K562 (cell line): ENCODE measurements around the gene DNAJC25. TPM values are rescaled to one million over a fixed set of nuclear protein-coding genes. Genes with fewer than 3 reads are reported as not detected.

Experiments
- ATAC-seq: fragments of 200-7000 bp; cut with Tn5 transposase; 3 replicates; pipeline ENCODE4 v1.9.1; 2020; ENCODE audit warnings: moderate library complexity
- BruUV-seq: library from RNA; stranded (reverse); fragments of 400-500 nt; replicated peaks from 2 replicates; lab custom pipeline; 2021; lab: Mats Ljungman, UMichigan
- CTCF ChIA-PET: fragments of 300-600 bp; formaldehyde crosslinking; extraction: SDS; loops from one replicate; lab custom pipeline; 2021; ENCODE audit warnings: low intra/inter-chr PET ratio; lab: Yijun Ruan, JAX
- POLR2A ChIA-PET: fragments of 300-600, 350-650 bp; sonication (Branson Sonifier 250); formaldehyde crosslinking; extraction: SDS; loops from one replicate; lab custom pipeline; 2021; ENCODE audit warnings: antibody characterized with exemption, inconsistent platforms; lab: Yijun Ruan, JAX
- DNase-seq, 4 experiments: peaks; one replicate each; pipeline versions ENCODE4 v3.0.0 to v3.0.0-alpha.2; 2011 to 2018; ENCODE audit warnings: low spot score in 3 of 4, mixed read lengths in 3 of 4; ENCODE audit errors: extremely low read depth in 1 of 4
- FAIRE-seq: peaks from 2 replicates; lab custom pipeline; 2011; peaks lifted over from hg19 to GRCh38; lab: Jason Lieb, UNC
- H2AFZ ChIP-seq: 2 replicates; pipeline ENCODE4 v1.6.0; 2011; ENCODE audit warnings: low read depth, low read length, control low read depth, inconsistent platforms
- H3K27ac ChIP-seq: fragments of 200-600 bp; 3 replicates; pipeline ENCODE4 v1.8.0; 2011; ENCODE audit warnings: low read depth, mild to moderate bottlenecking, control low read depth, inconsistent platforms, low read length, moderate library complexity, mixed read lengths; ENCODE audit errors: extremely low read depth
- H3K27me3 ChIP-seq, 2 experiments: fragments of 300-600 bp in 1 of 2; 2 replicates in 1 of 2; 3 replicates in 1 of 2; pipeline versions ENCODE4 v1.6.0 to v1.8.0; 2011; ENCODE audit warnings: inconsistent platforms in 2 of 2, low read length in 2 of 2, mild to moderate bottlenecking in 1 of 2, mixed read lengths in 1 of 2, moderate library complexity in 1 of 2; ENCODE audit not compliant: control insufficient read depth in 2 of 2, insufficient read depth in 2 of 2
- H3K36me3 ChIP-seq: fragments of 300-600 bp; 3 replicates; pipeline ENCODE4 v1.8.0; 2011; ENCODE audit warnings: mild to moderate bottlenecking, low read length, inconsistent platforms; ENCODE audit not compliant: control insufficient read depth, insufficient read depth
- H3K4me1 ChIP-seq, 2 experiments: fragments of 200-600 bp in 1 of 2; replicated peaks in 1 of 2; 2 replicates in 1 of 2; 3 replicates in 1 of 2; pipeline versions ENCODE4 v1.5.1 to v1.8.0; 2011; ENCODE audit warnings: inconsistent platforms in 2 of 2, low read length in 2 of 2, mild to moderate bottlenecking in 1 of 2, mixed read lengths in 1 of 2, moderate library complexity in 1 of 2; ENCODE audit not compliant: control insufficient read depth in 2 of 2, insufficient read depth in 2 of 2
- H3K4me2 ChIP-seq: 2 replicates; pipeline ENCODE4 v1.6.1; 2011; ENCODE audit warnings: low read length, control low read depth, inconsistent platforms, mixed read lengths; ENCODE audit not compliant: insufficient read depth
- H3K4me3 ChIP-seq: fragments of 200-600 bp; sonication (generic), shearing (Covaris generic); 2 replicates; pipeline ENCODE4 v1.5.1; 2016; ENCODE audit warnings: control low read depth, inconsistent platforms
- H3K79me2 ChIP-seq: fragments of 200-600 bp; 3 replicates; pipeline ENCODE4 v1.8.0; 2011; ENCODE audit warnings: low read length, inconsistent platforms; ENCODE audit not compliant: control insufficient read depth, insufficient read depth
- H3K9ac ChIP-seq, 2 experiments: 2 replicates each; pipeline versions ENCODE4 v1.6.0 to v1.6.1; 2011; ENCODE audit warnings: low read depth in 2 of 2, low read length in 2 of 2, control low read depth in 1 of 2, inconsistent platforms in 1 of 2, mild to moderate bottlenecking in 1 of 2, mixed read lengths in 1 of 2; ENCODE audit not compliant: insufficient read depth in 1 of 2
- H3K9me1 ChIP-seq: one replicate; pipeline ENCODE4 v1.6.0; 2011; ENCODE audit warnings: inconsistent platforms, mild to moderate bottlenecking, low read length, moderate library complexity; ENCODE audit not compliant: control insufficient read depth, insufficient read depth
- H3K9me3 ChIP-seq: replicated peaks from 2 replicates; pipeline ENCODE4 v1.5.1; 2011; ENCODE audit warnings: low read depth, low read length, inconsistent platforms; ENCODE audit not compliant: control insufficient read depth, insufficient read depth
- H4K20me1 ChIP-seq: replicated peaks from 2 replicates; pipeline ENCODE4 v1.6.1; 2011; ENCODE audit warnings: low read length, inconsistent platforms, mixed read lengths; ENCODE audit not compliant: control insufficient read depth, insufficient read depth
- COPS2 ChIP-seq: fragments of 450-650 bp; conservative IDR thresholded peaks from 2 replicates; pipeline ENCODE4 v1.6.1; 2016; ENCODE audit warnings: mild to moderate bottlenecking, moderate library complexity
- HEY1 ChIP-seq: fragments of 250-450 bp; sonication (Bioruptor Pico); IDR thresholded peaks from 2 replicates; pipeline ENCODE4 v1.5.0; 2020; ENCODE audit warnings: mild to moderate bottlenecking, moderate library complexity, borderline replicate concordance
- POLR2AphosphoS2 ChIP-seq: IDR thresholded peaks from 2 replicates; pipeline ENCODE4 v1.6.1; 2012; ENCODE audit warnings: low read length, improper control_type of control experiment
- POLR2G ChIP-seq: fragments of 200-400 bp; formaldehyde crosslinking; IDR thresholded peaks from 2 replicates; pipeline ENCODE4 v1.6.1; 2017; ENCODE audit warnings: low read depth, mild to moderate bottlenecking, antibody characterized with exemption, low read length, moderate library complexity
- ZNF232 ChIP-seq: sonication (generic); formaldehyde crosslinking; IDR thresholded peaks from 2 replicates; pipeline ENCODE4 v1.8.0; 2022; ENCODE audit warnings: mild to moderate bottlenecking, missing genetic modification reagents
- WGBS: fragments of 100-300 bp; shearing (Covaris generic); methylation state at CpG from one replicate; pipeline ENCODE4 v1.1.6; 2016; ENCODE audit warnings: low coverage, mixed read lengths; ENCODE audit not compliant: insufficient coverage; ENCODE audit errors: missing lambda C conversion rate; 5-methylcytosine and 5-hydroxymethylcytosine counted together
- in situ Hi-C: fragments of 300-500 bp; cut with MboI; formaldehyde crosslinking; loops from 4 replicates; pipeline ENCODE4 v1.15.0; 2018; ENCODE audit warnings: inconsistent platforms, mixed read lengths
- intact Hi-C: fragments of 100-400 bp; cut with micrococcal nuclease; formaldehyde crosslinking; loops from 2 replicates; pipeline ENCODE4 v1.14.2; 2022
- polyA plus RNA-seq, 8 experiments: library from polyadenylated mRNA; depleted of rRNA in 4 of 8; stranded (reverse) in 5 of 8; unstranded in 3 of 8; fragments of >200 nt; fragmentation: Nextera tagmentation in 2 of 8; fragmentation: Illumina TruSeq in 1 of 8; extraction: Ambion mirVana in 2 of 8; extraction: Trizol in 1 of 8; gene quantifications; 2 replicates each; pipeline versions ENCODE4 v1.2.1 to v1.2.3, GENCODE V29; 2011 to 2014; ENCODE audit warnings: inconsistent platforms in 1 of 8, missing spikeins in 1 of 8
- total RNA-seq, 7 experiments: library from RNA; depleted of rRNA in 6 of 7; stranded (reverse); fragments of >200 nt in 6 of 7; fragmentation: Illumina TruSeq in 2 of 7; extraction: Trizol in 2 of 7; gene quantifications; 2 replicates each; pipeline versions ENCODE4 v1.2.1 to v1.2.3, GENCODE V29; 2011 to 2021; ENCODE audit warnings: low replicate concordance in 1 of 7
- TF ChIP-seq, protein P1 (sequence below): fragments of 250-450 bp; sonication (Bioruptor Pico); IDR thresholded peaks from 2 replicates; pipeline ENCODE4 v1.4.0; 2020; ENCODE audit warnings: mild to moderate bottlenecking
- TF ChIP-seq, protein P2 (sequence below): fragments of 250-450 bp; sonication (Bioruptor Pico); IDR thresholded peaks from 2 replicates; pipeline ENCODE4 v1.4.0; 2020; ENCODE audit warnings: mild to moderate bottlenecking, moderate library complexity
- TF ChIP-seq, protein P3 (sequence below): IDR thresholded peaks from 2 replicates; pipeline ENCODE4 v1.6.1; 2011; ENCODE audit not compliant: insufficient read length; ENCODE audit errors: extremely low read depth
- TF ChIP-seq, protein P4 (sequence below), 2 experiments: fragments of 150-350 bp in 1 of 2; IDR thresholded peaks; 2 replicates each; pipeline ENCODE4 v1.6.1; 2012 to 2016; ENCODE audit warnings: low read depth in 2 of 2, low read length in 2 of 2, mild to moderate bottlenecking in 1 of 2, moderate library complexity in 1 of 2
- TF ChIP-seq, protein P5 (sequence below): fragments of 450-650 bp; IDR thresholded peaks from 2 replicates; pipeline ENCODE4 v1.6.1; 2016; ENCODE audit warnings: borderline replicate concordance

Gene DNAJC25
- total and polyA plus RNA-seq, 9 of the 15 experiments (the other 6 are each of a cell fraction or from before 2014, with no cell fraction given), result 3.7 to 11.2 (median 7.1) TPM

DNA sequence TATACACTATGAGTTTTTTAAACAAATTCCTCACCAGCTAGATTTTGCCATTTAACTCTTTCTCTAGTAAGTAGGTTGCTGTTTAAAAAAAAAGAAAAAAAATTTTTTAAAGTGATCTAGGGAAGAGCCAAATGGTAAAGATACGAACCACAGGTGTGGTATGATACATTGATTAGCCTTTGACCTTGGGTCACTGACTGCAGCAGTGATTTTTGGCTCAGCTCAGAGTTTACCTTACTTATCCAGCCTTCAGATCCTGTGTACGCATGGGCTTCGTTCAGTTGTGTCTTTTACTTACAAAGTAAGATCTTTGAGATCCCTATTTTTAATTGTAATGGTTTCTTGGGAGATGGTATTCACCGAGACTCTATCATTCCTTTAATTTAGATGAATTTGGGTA is 17.9 kb downstream of the DNAJC25 start:
- 93% methylated on average over 4 of the region's 4 CpGs for WGBS
- TF ChIP-seq COPS2 (no peak), POLR2AphosphoS2 (no peak), HEY1 (CRISPR knock-in tag) (no peak), POLR2G (no peak), ZNF232 (CRISPR knock-in tag) (no peak)
- TF ChIP-seq, protein P1, sequence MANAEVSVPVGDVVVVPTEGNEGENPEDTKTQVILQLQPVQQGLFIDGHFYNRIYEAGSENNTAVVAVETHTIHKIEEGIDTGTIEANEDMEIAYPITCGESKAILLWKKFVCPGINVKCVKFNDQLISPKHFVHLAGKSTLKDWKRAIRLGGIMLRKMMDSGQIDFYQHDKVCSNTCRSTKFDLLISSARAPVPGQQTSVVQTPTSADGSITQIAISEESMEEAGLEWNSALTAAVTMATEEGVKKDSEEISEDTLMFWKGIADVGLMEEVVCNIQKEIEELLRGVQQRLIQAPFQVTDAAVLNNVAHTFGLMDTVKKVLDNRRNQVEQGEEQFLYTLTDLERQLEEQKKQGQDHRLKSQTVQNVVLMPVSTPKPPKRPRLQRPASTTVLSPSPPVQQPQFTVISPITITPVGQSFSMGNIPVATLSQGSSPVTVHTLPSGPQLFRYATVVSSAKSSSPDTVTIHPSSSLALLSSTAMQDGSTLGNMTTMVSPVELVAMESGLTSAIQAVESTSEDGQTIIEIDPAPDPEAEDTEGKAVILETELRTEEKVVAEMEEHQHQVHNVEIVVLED (CRISPR knock-in tag), result no peak
- TF ChIP-seq, protein P2, sequence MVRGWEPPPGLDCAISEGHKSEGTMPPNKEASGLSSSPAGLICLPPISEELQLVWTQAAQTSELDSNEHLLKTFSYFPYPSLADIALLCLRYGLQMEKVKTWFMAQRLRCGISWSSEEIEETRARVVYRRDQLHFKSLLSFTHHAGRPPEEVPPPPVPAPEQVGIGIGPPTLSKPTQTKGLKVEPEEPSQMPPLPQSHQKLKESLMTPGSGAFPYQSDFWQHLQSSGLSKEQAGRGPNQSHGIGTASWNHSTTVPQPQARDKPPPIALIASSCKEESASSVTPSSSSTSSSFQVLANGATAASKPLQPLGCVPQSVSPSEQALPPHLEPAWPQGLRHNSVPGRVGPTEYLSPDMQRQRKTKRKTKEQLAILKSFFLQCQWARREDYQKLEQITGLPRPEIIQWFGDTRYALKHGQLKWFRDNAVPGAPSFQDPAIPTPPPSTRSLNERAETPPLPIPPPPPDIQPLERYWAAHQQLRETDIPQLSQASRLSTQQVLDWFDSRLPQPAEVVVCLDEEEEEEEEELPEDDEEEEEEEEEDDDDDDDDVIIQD, result no peak
- TF ChIP-seq, protein P3, sequence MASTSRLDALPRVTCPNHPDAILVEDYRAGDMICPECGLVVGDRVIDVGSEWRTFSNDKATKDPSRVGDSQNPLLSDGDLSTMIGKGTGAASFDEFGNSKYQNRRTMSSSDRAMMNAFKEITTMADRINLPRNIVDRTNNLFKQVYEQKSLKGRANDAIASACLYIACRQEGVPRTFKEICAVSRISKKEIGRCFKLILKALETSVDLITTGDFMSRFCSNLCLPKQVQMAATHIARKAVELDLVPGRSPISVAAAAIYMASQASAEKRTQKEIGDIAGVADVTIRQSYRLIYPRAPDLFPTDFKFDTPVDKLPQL, result no peak
- TF ChIP-seq, protein P4, sequence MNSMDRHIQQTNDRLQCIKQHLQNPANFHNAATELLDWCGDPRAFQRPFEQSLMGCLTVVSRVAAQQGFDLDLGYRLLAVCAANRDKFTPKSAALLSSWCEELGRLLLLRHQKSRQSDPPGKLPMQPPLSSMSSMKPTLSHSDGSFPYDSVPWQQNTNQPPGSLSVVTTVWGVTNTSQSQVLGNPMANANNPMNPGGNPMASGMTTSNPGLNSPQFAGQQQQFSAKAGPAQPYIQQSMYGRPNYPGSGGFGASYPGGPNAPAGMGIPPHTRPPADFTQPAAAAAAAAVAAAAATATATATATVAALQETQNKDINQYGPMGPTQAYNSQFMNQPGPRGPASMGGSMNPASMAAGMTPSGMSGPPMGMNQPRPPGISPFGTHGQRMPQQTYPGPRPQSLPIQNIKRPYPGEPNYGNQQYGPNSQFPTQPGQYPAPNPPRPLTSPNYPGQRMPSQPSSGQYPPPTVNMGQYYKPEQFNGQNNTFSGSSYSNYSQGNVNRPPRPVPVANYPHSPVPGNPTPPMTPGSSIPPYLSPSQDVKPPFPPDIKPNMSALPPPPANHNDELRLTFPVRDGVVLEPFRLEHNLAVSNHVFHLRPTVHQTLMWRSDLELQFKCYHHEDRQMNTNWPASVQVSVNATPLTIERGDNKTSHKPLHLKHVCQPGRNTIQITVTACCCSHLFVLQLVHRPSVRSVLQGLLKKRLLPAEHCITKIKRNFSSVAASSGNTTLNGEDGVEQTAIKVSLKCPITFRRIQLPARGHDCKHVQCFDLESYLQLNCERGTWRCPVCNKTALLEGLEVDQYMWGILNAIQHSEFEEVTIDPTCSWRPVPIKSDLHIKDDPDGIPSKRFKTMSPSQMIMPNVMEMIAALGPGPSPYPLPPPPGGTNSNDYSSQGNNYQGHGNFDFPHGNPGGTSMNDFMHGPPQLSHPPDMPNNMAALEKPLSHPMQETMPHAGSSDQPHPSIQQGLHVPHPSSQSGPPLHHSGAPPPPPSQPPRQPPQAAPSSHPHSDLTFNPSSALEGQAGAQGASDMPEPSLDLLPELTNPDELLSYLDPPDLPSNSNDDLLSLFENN (IDR thresholded peaks at IDR 0.05; ENCODE audit: low read depth in 2 of 2, low read length in 2 of 2), result no peak
- TF ChIP-seq, protein P5, sequence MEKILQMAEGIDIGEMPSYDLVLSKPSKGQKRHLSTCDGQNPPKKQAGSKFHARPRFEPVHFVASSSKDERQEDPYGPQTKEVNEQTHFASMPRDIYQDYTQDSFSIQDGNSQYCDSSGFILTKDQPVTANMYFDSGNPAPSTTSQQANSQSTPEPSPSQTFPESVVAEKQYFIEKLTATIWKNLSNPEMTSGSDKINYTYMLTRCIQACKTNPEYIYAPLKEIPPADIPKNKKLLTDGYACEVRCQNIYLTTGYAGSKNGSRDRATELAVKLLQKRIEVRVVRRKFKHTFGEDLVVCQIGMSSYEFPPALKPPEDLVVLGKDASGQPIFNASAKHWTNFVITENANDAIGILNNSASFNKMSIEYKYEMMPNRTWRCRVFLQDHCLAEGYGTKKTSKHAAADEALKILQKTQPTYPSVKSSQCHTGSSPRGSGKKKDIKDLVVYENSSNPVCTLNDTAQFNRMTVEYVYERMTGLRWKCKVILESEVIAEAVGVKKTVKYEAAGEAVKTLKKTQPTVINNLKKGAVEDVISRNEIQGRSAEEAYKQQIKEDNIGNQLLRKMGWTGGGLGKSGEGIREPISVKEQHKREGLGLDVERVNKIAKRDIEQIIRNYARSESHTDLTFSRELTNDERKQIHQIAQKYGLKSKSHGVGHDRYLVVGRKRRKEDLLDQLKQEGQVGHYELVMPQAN, result no peak

More for the DNA sequence above, 17.9 kb downstream of the DNAJC25 start:
- CTCF ChIA-PET, result no interaction called here
- no TSS peak for BruUV-seq
- intact Hi-C loops (no loop called here), in situ Hi-C loops (no loop called here)
- H3K4me2 ChIP-seq, result no peak overlapping the region
- H4K20me1 ChIP-seq, result no peaks in the 10 kb centered on the region
- no peak overlapping the region for H2AFZ ChIP-seq
- H3K9me3 ChIP-seq, result no peaks in the 10 kb centered on the region
- H3K27ac ChIP-seq, result no peak overlapping the region
- no peaks in the 10 kb centered on the region for H3K27me3 ChIP-seq
- no peak overlapping the region for H3K9ac ChIP-seq
- no peak for ATAC-seq
- peaks cover 74% of the 10 kb centered on the region for H3K36me3 ChIP-seq
- H3K79me2 ChIP-seq, result peaks cover 12% of the 10 kb centered on the region; the same call in 1 of the 3 replicates
- POLR2A ChIA-PET, result interaction anchor here (0.5 kb wide), 1 partner anchor 237 kb away, joined by 3 read pairs; no protein-coding TSS in a partner anchor
- H3K4me3 ChIP-seq, result no peak overlapping the region
- no peaks in the 10 kb centered on the region for H3K9me1 ChIP-seq
- H3K4me1 ChIP-seq, result 0 out of 5 replicates have a peak, but pooled peaks cover 0 to 5% of the 10 kb centered on the region in 2 experiments
- FAIRE-seq, result no peak
- no peak for DNase-seq
